Mucosa of gallbladder (tissue), 1 donor: ENCODE measurements around the gene KCMF1. TPM values are rescaled to one million over a fixed set of nuclear protein-coding genes. Genes with fewer than 3 reads are reported as not detected.

Source experiments
- DNase-seq: peaks from one replicate; pipeline ENCODE4 v3.0.0-alpha.2; 2020; ENCODE audit warnings: low spot score
- total RNA-seq: library from RNA; stranded (reverse); gene quantifications from one replicate; pipeline ENCODE4 v1.2.1, GENCODE V29; 2021
- donor health status: DM: no; HTN: no; CAD: no.

The KCMF1 gene
- total RNA-seq, 1 donor from 2014 or later = 60.1 TPM

DNA sequence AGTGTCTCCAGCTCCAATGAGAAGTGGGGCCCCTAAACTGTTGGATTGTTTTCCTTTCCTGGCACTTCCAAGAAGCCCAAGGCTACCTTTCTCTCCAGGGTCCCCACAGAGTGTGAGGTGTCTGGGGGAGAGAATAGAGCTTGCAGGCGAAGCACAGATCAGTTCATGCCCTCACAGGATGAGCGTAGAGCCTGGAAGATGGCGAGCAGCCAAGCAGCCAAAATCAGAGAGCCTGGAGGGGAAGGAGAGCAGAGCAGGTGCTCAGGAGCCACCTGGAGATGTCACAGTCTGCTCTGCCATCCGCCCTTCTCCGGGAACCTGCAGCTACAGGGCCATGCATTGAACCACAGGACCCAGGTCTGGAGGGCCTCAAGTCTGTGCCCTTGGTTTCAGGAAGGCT, 107.6 kb downstream of the KCMF1 start:
- no peak for DNase-seq

- no peak for DNase-seq
These were observed 112.1 kb downstream of the KCMF1 start for GRCh38 chr2:85083092-85083491.

GRCh38 chr2:85085563-85085962, 114.6 kb downstream of the KCMF1 start:
- no peak for DNase-seq

- no peak for DNase-seq
These were observed 116.6 kb downstream of the KCMF1 start for GRCh38 chr2:85087541-85087940.

- no peak for DNase-seq
These were observed 118.0 kb downstream of the KCMF1 start for GRCh38 chr2:85088921-85089320.

DNA sequence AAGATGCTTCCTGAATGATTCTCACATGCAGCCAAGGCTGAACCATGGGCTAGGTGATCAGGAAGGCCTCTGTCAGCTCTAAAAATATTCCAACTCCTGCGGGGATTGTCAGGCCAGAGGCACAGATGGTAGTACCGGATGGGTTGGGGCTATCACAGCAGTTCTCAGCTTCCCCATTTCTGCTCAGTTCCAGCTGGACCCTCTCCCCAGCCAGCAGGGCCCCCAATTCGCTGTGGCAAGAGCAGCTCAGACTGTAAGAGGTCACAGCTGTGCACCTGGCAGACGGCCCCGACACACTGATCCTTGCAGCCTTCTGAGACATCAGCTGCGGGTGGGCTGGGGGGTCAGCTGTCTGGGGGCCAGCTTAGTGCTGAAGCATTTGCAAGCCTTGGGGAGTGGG, 118.6 kb downstream of the KCMF1 start:
- no peak for DNase-seq

DNA sequence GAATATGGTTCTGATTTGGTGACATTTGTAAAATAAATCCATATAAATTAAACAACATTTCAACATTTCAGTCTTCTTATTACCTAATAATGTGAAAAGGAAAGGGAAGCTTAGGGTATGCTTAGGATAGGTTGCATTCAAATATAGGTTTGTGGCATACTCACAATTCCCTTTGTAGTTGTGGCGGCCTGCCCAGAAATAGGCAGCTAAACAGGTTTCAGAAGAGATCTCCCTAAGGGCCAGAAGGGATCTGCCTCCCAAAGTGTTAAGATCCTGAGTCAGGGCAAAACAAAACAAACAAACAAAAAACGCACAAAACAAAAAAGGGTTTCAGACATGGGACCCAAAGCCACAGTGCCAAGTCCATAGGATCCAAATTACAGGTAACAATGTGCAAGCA, 120.9 kb downstream of the KCMF1 start:
- no peak for DNase-seq

DNA sequence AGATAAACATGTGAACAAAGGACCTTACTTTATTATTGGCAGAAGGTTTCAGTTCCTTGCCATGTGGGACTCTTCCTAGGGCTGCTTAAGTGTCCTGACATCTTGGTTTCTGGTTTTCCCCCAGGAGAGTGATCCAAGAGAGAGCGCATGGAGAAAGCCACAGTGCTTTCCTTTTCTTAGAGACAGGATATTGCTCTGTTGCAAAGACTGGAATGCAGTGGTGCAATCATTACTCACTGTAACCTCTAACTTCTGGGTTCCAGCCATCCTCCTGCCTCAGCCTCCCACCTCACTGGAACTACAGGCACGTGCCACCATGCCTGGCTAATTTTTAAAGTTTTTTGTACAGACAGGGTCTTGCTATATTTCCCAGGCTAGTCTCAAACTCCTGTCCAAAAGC, 124.1 kb downstream of the KCMF1 start:
- no peak for DNase-seq

DNA sequence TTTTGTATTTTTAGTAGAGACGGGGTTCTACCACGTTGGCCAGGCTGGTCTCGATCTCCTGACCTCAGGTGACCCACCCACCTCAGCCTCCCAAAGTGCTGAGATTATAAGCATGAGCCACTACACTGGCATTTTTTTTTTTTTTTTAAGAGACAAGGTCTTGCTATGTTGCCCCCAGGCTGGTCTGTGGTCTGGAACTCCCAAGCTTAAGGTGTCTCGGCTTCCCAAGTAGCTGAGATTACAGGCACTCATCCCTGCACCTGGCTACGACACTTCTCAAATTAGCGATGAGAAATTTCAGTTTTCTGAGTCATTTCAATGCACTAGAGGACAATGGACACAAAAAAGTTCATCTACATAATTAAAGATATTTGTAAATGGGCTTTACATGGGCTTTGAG, 125.7 kb downstream of the KCMF1 start:
- DNase-seq = no peak

GRCh38 chr2:85104228-85104627, 133.3 kb downstream of the KCMF1 start:
- no peak for DNase-seq

DNA sequence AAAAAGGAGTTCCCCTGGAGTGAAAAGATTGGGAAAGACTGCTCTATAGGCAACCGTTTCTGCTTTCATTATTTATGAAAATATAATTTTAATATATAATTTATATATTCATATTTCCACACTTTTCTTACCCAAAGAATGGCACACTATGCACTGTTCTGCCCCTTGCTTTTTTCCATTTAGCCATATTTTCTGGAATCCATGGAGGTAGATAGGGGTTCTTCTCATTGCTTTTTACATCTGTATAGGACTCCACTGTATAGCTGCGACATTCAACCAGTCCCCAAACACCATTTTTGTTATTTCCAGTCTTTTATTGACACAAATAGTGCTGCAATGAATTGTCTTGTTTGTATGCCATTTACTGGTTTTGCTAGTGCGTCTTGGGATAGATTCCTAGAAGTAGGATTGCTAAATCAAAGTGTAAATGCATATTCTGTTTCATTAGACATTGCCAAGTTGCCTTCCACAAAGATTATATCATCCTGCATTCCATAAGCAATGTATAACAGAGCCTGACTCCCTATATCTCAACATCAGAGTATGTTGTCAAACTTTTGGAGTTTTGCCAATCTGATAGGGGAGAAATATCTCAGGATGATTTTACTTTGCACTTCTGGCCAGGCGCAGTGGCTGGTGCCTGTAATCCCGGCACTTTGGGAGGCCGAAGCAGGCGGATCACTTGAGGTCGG, 135.7 kb downstream of the KCMF1 start:
- DNase-seq = no peak

Other genes with a start within 250 kb of the KCMF1 start
- gene TRABD2A, start 90.1 kb upstream of the KCMF1 start, total RNA-seq = 0.52 TPM
- gene TMSB10, start 65.5 kb upstream of the KCMF1 start, total RNA-seq = 999 TPM
- 7.6 TPM for gene TCF7L1, start 162.2 kb downstream of the KCMF1 start, total RNA-seq